Measurements from ENCODE around the gene CACNA2D3. TPM values are rescaled to one million over a fixed set of nuclear protein-coding genes. Genes with fewer than 3 reads are reported as not detected.

Gene CACNA2D3
- total RNA-seq, 1 donor from 2014 or later = 17.2 TPM

DNA sequence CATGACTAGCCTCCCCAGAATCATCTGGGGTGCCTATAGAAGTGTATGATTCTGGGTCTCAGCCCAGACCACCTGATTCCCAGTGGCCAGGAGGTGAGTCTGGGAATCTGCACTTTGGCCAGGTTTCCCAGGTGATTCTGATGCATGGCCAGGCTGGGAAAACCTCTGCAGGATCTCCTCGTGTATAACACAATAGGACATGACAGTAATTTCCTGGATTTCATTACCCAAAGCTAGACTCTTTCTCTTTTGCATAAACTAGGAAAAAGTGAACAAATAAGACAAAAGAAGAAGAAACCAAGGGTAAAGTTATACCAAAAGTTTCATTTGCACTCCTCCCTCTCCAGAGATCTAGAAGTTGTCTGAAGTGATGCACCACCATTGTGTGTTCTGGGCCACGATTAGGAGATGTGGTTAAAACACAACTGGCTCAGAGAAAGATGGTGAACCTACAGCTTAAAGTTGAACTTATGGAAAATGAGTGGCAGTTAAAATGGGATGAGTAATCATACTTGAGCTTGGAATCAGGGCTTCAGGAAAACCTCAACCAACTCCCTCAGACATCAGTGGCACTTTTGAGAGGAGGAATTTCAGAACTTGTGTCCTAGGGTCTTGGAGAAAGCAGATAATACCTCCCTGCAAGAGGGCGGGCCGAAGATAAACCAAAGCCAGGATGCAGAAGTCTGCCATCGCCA lies 914.7 kb downstream of the CACNA2D3 start:
- no peak for DNase-seq (ENCODE audit: extremely low spot score in 2 of 2)
- no peak for TF ChIP-seq POLR2A (IDR thresholded peaks at IDR 0.05)
- TF ChIP-seq, protein P1, sequence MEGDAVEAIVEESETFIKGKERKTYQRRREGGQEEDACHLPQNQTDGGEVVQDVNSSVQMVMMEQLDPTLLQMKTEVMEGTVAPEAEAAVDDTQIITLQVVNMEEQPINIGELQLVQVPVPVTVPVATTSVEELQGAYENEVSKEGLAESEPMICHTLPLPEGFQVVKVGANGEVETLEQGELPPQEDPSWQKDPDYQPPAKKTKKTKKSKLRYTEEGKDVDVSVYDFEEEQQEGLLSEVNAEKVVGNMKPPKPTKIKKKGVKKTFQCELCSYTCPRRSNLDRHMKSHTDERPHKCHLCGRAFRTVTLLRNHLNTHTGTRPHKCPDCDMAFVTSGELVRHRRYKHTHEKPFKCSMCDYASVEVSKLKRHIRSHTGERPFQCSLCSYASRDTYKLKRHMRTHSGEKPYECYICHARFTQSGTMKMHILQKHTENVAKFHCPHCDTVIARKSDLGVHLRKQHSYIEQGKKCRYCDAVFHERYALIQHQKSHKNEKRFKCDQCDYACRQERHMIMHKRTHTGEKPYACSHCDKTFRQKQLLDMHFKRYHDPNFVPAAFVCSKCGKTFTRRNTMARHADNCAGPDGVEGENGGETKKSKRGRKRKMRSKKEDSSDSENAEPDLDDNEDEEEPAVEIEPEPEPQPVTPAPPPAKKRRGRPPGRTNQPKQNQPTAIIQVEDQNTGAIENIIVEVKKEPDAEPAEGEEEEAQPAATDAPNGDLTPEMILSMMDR (IDR thresholded peaks at IDR 0.05) = no peak
- no peak for TF ChIP-seq POLR2AphosphoS5 (IDR thresholded peaks at IDR 0.05; ENCODE audit: insufficient read depth in 1 of 2, low read depth in 1 of 2)
- Histone ChIP-seq H3K9me3 (no peaks in the 10 kb centered on the region), H3K27ac (no peak overlapping the region), H3K27me3 (no peaks in the 10 kb centered on the region), H3K36me3 (no peaks in the 10 kb centered on the region), H3K4me3 (no peak overlapping the region), H3K4me1 (no peaks in the 10 kb centered on the region)
- intact Hi-C loops (cut with DNase I) = no loop called here

DNA sequence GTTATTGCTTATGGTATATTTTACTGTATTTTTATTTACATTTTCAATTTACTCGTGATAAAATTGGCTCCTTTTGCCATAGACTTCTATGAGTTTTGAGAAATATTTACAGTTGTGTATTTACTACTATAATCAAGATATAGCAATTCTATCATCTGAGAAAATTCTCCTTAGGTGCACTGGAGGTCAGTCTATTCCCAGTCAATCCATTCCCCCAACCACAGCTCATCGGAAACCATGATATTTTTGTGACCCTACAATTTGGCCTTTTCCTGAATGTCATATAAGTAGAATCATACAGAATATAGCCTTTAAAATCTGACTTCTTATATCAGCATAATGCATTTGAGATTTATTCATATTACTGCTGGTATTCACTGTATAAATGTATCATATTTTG lies 920.2 kb downstream of the CACNA2D3 start:
- Histone ChIP-seq H3K27ac (no peak overlapping the region), H3K36me3 (no peaks in the 10 kb centered on the region), H3K9me3 (no peaks in the 10 kb centered on the region), H3K4me1 (no peaks in the 10 kb centered on the region), H3K4me3 (no peak overlapping the region), H3K27me3 (no peaks in the 10 kb centered on the region)
- TF ChIP-seq POLR2AphosphoS5 (IDR thresholded peaks at IDR 0.05; ENCODE audit: insufficient read depth in 1 of 2, low read depth in 1 of 2) (no peak), POLR2A (IDR thresholded peaks at IDR 0.05) (no peak)
- TF ChIP-seq, protein P1 (IDR thresholded peaks at IDR 0.05) = no peak
- no peak for DNase-seq (ENCODE audit: extremely low spot score in 2 of 2)
- intact Hi-C loops (cut with DNase I) = no loop called here

DNA sequence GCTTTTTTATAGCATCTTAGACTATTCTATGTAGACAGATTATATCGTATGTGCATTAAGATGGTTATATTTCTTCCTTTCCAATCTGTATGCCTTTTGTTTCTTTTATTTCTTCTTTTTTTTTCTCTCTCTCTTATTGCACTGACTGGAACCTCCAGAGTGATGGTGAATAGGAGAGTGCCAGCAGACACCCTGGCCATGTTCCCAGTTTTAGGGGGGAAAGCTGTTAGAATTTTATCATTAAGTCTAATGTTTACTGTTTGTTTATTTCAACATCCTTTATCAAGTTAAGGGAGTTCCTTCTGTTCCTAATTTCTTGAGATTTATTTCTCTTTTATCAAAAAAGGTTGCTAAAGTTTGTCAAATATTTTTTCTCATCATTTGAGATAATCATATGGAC lies 922.1 kb downstream of the CACNA2D3 start:
- TF ChIP-seq POLR2A (IDR thresholded peaks at IDR 0.05) = no peak
- TF ChIP-seq POLR2AphosphoS5 (IDR thresholded peaks at IDR 0.05; ENCODE audit: insufficient read depth in 1 of 2, low read depth in 1 of 2) = no peak
- TF ChIP-seq, protein P1 (IDR thresholded peaks at IDR 0.05) = no peak
- no peaks in the 10 kb centered on the region for H3K27me3 ChIP-seq
- intact Hi-C loops (cut with DNase I) = no loop called here

DNA sequence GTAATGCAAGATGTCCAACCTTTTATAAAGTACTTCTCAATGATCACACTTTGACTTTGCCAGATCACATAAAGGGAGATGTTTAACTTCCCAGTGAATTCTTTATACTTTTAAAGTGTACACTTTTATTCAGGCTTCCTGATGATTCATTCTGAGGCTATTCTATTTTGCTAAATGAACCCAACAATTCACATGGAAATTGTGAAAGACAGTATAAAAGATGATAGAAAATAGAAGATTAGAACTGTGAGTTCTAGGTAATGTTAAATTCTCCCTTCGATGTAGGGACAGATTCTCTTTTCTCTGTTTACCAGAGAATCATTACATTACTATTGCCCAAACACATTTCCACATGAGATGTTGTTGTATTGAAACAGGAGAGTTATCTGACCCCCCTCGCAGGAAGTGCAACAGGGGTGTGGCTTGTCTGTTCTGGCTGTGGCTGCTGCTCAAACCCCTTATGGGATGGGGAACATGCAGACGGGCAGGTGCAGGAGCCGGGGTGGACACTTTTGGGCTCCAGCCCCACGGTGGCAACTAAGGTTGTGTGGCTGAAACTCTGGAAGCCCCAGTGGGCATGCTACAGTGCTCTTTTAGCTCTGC lies 936.8 kb downstream of the CACNA2D3 start:
- Histone ChIP-seq H3K27me3 (no peaks in the 10 kb centered on the region), H3K27ac (no peak overlapping the region), H3K9me3 (peaks cover 4% of the 10 kb centered on the region), H3K4me3 (no peak overlapping the region), H3K36me3 (peaks cover 0 to 3% of the 10 kb centered on the region in 2 donors), H3K4me1 (no peaks in the 10 kb centered on the region)
- no peak for DNase-seq (ENCODE audit: extremely low spot score in 2 of 2)
- TF ChIP-seq POLR2AphosphoS5 (IDR thresholded peaks at IDR 0.05; ENCODE audit: insufficient read depth in 1 of 2, low read depth in 1 of 2) = no peak
- TF ChIP-seq, protein P1 (IDR thresholded peaks at IDR 0.05) = no peak
- no peak for TF ChIP-seq POLR2A (IDR thresholded peaks at IDR 0.05)
- intact Hi-C loops (cut with DNase I) = no loop called here

More for the DNA sequence above, 922.1 kb downstream of the CACNA2D3 start:
- H3K4me1 ChIP-seq = no peaks in the 10 kb centered on the region
- no peak for DNase-seq (ENCODE audit: extremely low spot score in 2 of 2)
- H3K9me3 ChIP-seq = no peaks in the 10 kb centered on the region
- H3K36me3 ChIP-seq = no peaks in the 10 kb centered on the region
- H3K4me3 ChIP-seq = no peak overlapping the region
- H3K27ac ChIP-seq = no peak overlapping the region
